ENCODE data around the gene MYL1.

MYL1 gene

GRCh38 chr2:210250622-210251021 lies 64.4 kb downstream of the MYL1 start:
- no peak overlapping the region for H3K4me3 ChIP-seq (ENCODE audit: low read depth, low read length)
- POLR2A ChIA-PET = no interaction called here
- no peaks in the 10 kb centered on the region for H3K36me3 ChIP-seq (ENCODE audit: control insufficient read depth in 2 of 2, insufficient read depth in 1 of 2, low read length in 2 of 2)
- no peaks in the 10 kb centered on the region for H3K9me3 ChIP-seq (ENCODE audit: control insufficient read depth, insufficient read depth, low read depth, low read length)
- H3K4me1 ChIP-seq (ENCODE audit: control insufficient read depth, insufficient read depth, low read length) = no peaks in the 10 kb centered on the region
- H3K27ac ChIP-seq (ENCODE audit: extremely low read depth, low read depth, low read length) = no peak overlapping the region
- TF ChIP-seq ZNF274 (IDR thresholded peaks at IDR 0.05; ENCODE audit: low read length) = no peak
- no peak for TF ChIP-seq ZNF274 (tag by site-specific recombination; IDR thresholded peaks at IDR 0.05; ENCODE audit: borderline replicate concordance)
- no peak for TF ChIP-seq ZBTB7A (tag by site-specific recombination; IDR thresholded peaks at IDR 0.05; ENCODE audit: low read depth)
- no peak for TF ChIP-seq HOXC10 (CRISPR knock-in tag; IDR thresholded peaks at IDR 0.05)
- no peak for TF ChIP-seq ZNF398 (tag by site-specific recombination; IDR thresholded peaks at IDR 0.05)
- no peak for TF ChIP-seq ZNF366 (tag by site-specific recombination; conservative IDR thresholded peaks at IDR 0.05)
- TF ChIP-seq ZBTB20 (tag by site-specific recombination; IDR thresholded peaks at IDR 0.05) = no peak
- no peak for TF ChIP-seq ZNF223 (tag by site-specific recombination; IDR thresholded peaks at IDR 0.05)
- TF ChIP-seq ZSCAN4 (tag by site-specific recombination; IDR thresholded peaks at IDR 0.05) = no peak
- TF ChIP-seq TSHZ1 (tag by site-specific recombination; IDR thresholded peaks at IDR 0.05; ENCODE audit: borderline replicate concordance) = no peak
- TF ChIP-seq ZNF16 (tag by site-specific recombination; IDR thresholded peaks at IDR 0.05; ENCODE audit: low read depth) = no peak
- TF ChIP-seq ZNF138 (tag by site-specific recombination; IDR thresholded peaks at IDR 0.05; ENCODE audit: borderline replicate concordance) = no peak
- CTCF ChIA-PET = interaction anchor here (0.5 to 2.9 kb wide), 3 partner anchors 146 to 252 kb away, joined by 3 to 26 read pairs (median 6); no protein-coding TSS in a partner anchor
